Right lobe of liver (tissue), 5 donors: Measurements from ENCODE around the gene MORN2. TPM values are rescaled to one million over a fixed set of nuclear protein-coding genes. Genes with fewer than 3 reads are reported as not detected.

Experiments
- small RNA-seq, 2 experiments: library from RNA; depleted of rRNA; stranded (forward); fragments of <200 nt; gene quantifications; one replicate each; pipeline ENCODE3, GENCODE V24; 2016
- total RNA-seq, 6 experiments: library from RNA; depleted of rRNA in 2 of 6; stranded (reverse); fragments of >200 nt in 2 of 6; fragmentation: NEBNext Ultra II Directional in 3 of 6; extraction: Animal tissue kit (Norgen Biotek cat#: 25700) in 3 of 6; gene quantifications; one replicate each; pipeline versions ENCODE4 v1.1.0 to v1.2.4, GENCODE V29; 2016 to 2023
- donor health status: DM: no; HTN: no; CAD: no.
- donor health status: DM: no; HTN: no; CAD: no.
- donor health status: DM: no; HTN: yes; CAD: no.
- donor health status: DM: no; HTN: yes; CAD: no.

The MORN2 gene
- total RNA-seq, 6 experiments from 2014 or later = 4.1 to 8.1 (median 5.0) TPM

Small RNA genes lying within 50 kb of the gene (small RNA-seq; reads per million reads assigned to genes)
- gene RNU6-851P = 0 reads per million in 2 experiments

Other genes starting within 250 kb of the MORN2 start
- gene GALM, start 209.9 kb upstream of the MORN2 start, total RNA-seq = 10 to 100 TPM; 26.2 to 47.9 (median 36.7) TPM
- gene SRSF7, start 124.6 kb upstream of the MORN2 start, total RNA-seq = 10 to 100 TPM; 33.5 to 57.4 (median 44.4) TPM
- gene GEMIN6, start 97.8 kb upstream of the MORN2 start, total RNA-seq = 10 to 100 TPM in 1 of 6 experiments, 1 to 10 TPM in 5; 5.8 to 10.5 (median 7.3) TPM
- gene DHX57, start within 50 bp of the MORN2 start, total RNA-seq = 1 to 10 TPM; 4.4 to 6.4 (median 4.9) TPM
- gene ARHGEF33, start 13.9 kb downstream of the MORN2 start, total RNA-seq = under 1 TPM in 4 of 6 experiments, not detected in 2; 0.11 to 0.56 (median 0.29) TPM
- gene SOS1, start 245.1 kb downstream of the MORN2 start, total RNA-seq = 10 to 100 TPM in 5 of 6 experiments, 1 to 10 TPM in 1; 9.6 to 20.1 (median 16.5) TPM